HG03558 (cell line): ENCODE measurements around the gene ALPL.
"Not testable (repeated sequence)": the region's sequence is repeated elsewhere in the genome, so short reads cannot be mapped to it uniquely, and the experiment has no call there.

Experiments used
- ATAC-seq: cut with Tn5 transposase; IDR thresholded peaks from one replicate; pipeline ENCODE4 v1.9.1; 2021; ENCODE audit warnings: moderate number of reproducible peaks; ENCODE audit not compliant: unreplicated experiment; ENCODE audit errors: extremely low read depth

ALPL gene

GRCh38 chr1:21509351-21510112, at the start of gene ALPL:
TSS of gene ALPL (plus strand) at chr1:21509423. CDS start at chr1:21554082, 44,659 bp downstream.
- no peak for ATAC-seq

- not testable (repeated sequence) for ATAC-seq
These were observed 44.1 kb upstream of the ALPL start for GRCh38 chr1:21465127-21465526.

- ATAC-seq, result not testable (repeated sequence)
These were observed 41.3 kb upstream of the ALPL start for GRCh38 chr1:21467946-21468345.

- no peak for ATAC-seq
These were observed 40.6 kb upstream of the ALPL start for GRCh38 chr1:21468599-21468998.

- no peak for ATAC-seq
These were observed 39.6 kb upstream of the ALPL start for GRCh38 chr1:21469581-21469980.

GRCh38 chr1:21472861-21473260, 36.4 kb upstream of the ALPL start:
- ATAC-seq, result no peak

- no peak for ATAC-seq
These were observed 30.9 kb upstream of the ALPL start for GRCh38 chr1:21478356-21478755.

GRCh38 chr1:21483881-21484280, 25.3 kb upstream of the ALPL start:
- ATAC-seq, result not testable (repeated sequence)

- no peak for ATAC-seq
These were observed 20.1 kb upstream of the ALPL start for GRCh38 chr1:21489146-21489545.

- no peak for ATAC-seq
These were observed 18.3 kb upstream of the ALPL start for GRCh38 chr1:21490774-21491487.

- no peak for ATAC-seq
These were observed 17.5 kb upstream of the ALPL start for GRCh38 chr1:21491488-21492355.

- ATAC-seq, result no peak
These were observed 16.9 kb upstream of the ALPL start for GRCh38 chr1:21492356-21492625.

GRCh38 chr1:21494196-21494595, 15.0 kb upstream of the ALPL start:
- no peak for ATAC-seq

GRCh38 chr1:21495225-21495820, 13.9 kb upstream of the ALPL start:
- ATAC-seq, result no peak

- no peak for ATAC-seq
These were observed 13.2 kb upstream of the ALPL start for GRCh38 chr1:21496063-21496462.

- no peak for ATAC-seq
These were observed 12.3 kb upstream of the ALPL start for GRCh38 chr1:21496886-21497285.

GRCh38 chr1:21497466-21498061, 11.7 kb upstream of the ALPL start:
- ATAC-seq, result no peak

- ATAC-seq, result no peak
These were observed 9.8 kb upstream of the ALPL start for GRCh38 chr1:21499283-21499950.

GRCh38 chr1:21503706-21504377, 5.4 kb upstream of the ALPL start:
- no peak for ATAC-seq
